ENCODE measurements around the gene SHMT2. TPM values are rescaled to one million over a fixed set of nuclear protein-coding genes. Genes with fewer than 3 reads are reported as not detected.

SHMT2 gene
- total RNA-seq, 1 donor from 2014 or later = 142 TPM

GRCh38 chr12:57196956-57197355 is 32.6 kb upstream of the SHMT2 start:
- DNase-seq (ENCODE audit: low read depth in 2 of 2) = no peak

GRCh38 chr12:57198329-57198728 is 31.2 kb upstream of the SHMT2 start:
- no peak for DNase-seq (ENCODE audit: low read depth in 2 of 2)

GRCh38 chr12:57199191-57199590 is 30.3 kb upstream of the SHMT2 start:
- no peak for DNase-seq (ENCODE audit: low read depth in 2 of 2)

GRCh38 chr12:57200497-57200896 is 29.0 kb upstream of the SHMT2 start:
- no peak for DNase-seq (ENCODE audit: low read depth in 2 of 2)

GRCh38 chr12:57201219-57201618 is 28.3 kb upstream of the SHMT2 start:
- DNase-seq (ENCODE audit: low read depth in 2 of 2) = no peak

GRCh38 chr12:57201631-57202030 is 27.9 kb upstream of the SHMT2 start:
- DNase-seq (ENCODE audit: low read depth in 2 of 2) = no peak

- DNase-seq (ENCODE audit: low read depth in 2 of 2) = no peak
Observed at GRCh38 chr12:57202321-57202720, 27.2 kb upstream of the SHMT2 start.

- no peak for DNase-seq (ENCODE audit: low read depth in 2 of 2)
Observed at GRCh38 chr12:57203201-57203600, 26.3 kb upstream of the SHMT2 start.

GRCh38 chr12:57203791-57204190 is 25.7 kb upstream of the SHMT2 start:
- DNase-seq (ENCODE audit: low read depth in 2 of 2) = no peak

GRCh38 chr12:57204454-57204853 is 25.1 kb upstream of the SHMT2 start:
- no peak for DNase-seq (ENCODE audit: low read depth in 2 of 2)

GRCh38 chr12:57205186-57205585 is 24.3 kb upstream of the SHMT2 start:
- no peak for DNase-seq (ENCODE audit: low read depth in 2 of 2)

GRCh38 chr12:57205931-57206330 is 23.6 kb upstream of the SHMT2 start:
- no peak for DNase-seq (ENCODE audit: low read depth in 2 of 2)

GRCh38 chr12:57207731-57208630 is 21.5 kb upstream of the SHMT2 start:
- no peak for DNase-seq (ENCODE audit: low read depth in 2 of 2)

- DNase-seq (ENCODE audit: low read depth in 2 of 2) = peak; percentile 14 to 84
Observed at GRCh38 chr12:57208631-57209282, 20.8 kb upstream of the SHMT2 start.

- no peak for DNase-seq (ENCODE audit: low read depth in 2 of 2)
Observed at GRCh38 chr12:57209916-57210315, 19.6 kb upstream of the SHMT2 start.

- DNase-seq (ENCODE audit: low read depth in 2 of 2) = no peak
Observed at GRCh38 chr12:57210461-57210860, 19.1 kb upstream of the SHMT2 start.

- no peak for DNase-seq (ENCODE audit: low read depth in 2 of 2)
Observed at GRCh38 chr12:57210926-57211692, 18.4 kb upstream of the SHMT2 start.

- no peak for DNase-seq (ENCODE audit: low read depth in 2 of 2)
Observed at GRCh38 chr12:57211791-57212700, 17.5 kb upstream of the SHMT2 start.

GRCh38 chr12:57212701-57213057 is 16.8 kb upstream of the SHMT2 start:
- DNase-seq (ENCODE audit: low read depth in 2 of 2) = no peak

- DNase-seq (ENCODE audit: low read depth in 2 of 2) = peak; percentile 88 to 89
Observed at GRCh38 chr12:57213058-57213715, 16.3 kb upstream of the SHMT2 start.
